COR-L47 (cell line): Measurements from ENCODE around the gene WBP2.
A peak's percentile ranks its signal among the peaks of the same experiment; 100 is the strongest.

Source experiments
- DNase-seq: peaks from one replicate; lab custom pipeline; 2025; lab: John Stamatoyannopoulos, UW

The WBP2 gene

GRCh38 chr17:75855310-75856061, at the start of gene WBP2:
Gene WBP2 (minus strand): TSS chr17:75855335. CDS start chr17:75855297, 38 bp downstream.
- peak; percentile 99 for DNase-seq

GRCh38 chr17:75902406-75902805, 47.3 kb upstream of the WBP2 start:
- DNase-seq: no peak

- no peak for DNase-seq
Observed at GRCh38 chr17:75901727-75902126, 46.6 kb upstream of the WBP2 start.

GRCh38 chr17:75900691-75901533, 45.8 kb upstream of the WBP2 start:
- DNase-seq: no peak

GRCh38 chr17:75899767-75900468, 44.8 kb upstream of the WBP2 start:
- no peak for DNase-seq

GRCh38 chr17:75899353-75899752, 44.2 kb upstream of the WBP2 start:
- DNase-seq: no peak

GRCh38 chr17:75898791-75899190, 43.7 kb upstream of the WBP2 start:
- DNase-seq: no peak

- DNase-seq: no peak
Observed at GRCh38 chr17:75898065-75898464, 42.9 kb upstream of the WBP2 start.

GRCh38 chr17:75897160-75898019, 42.3 kb upstream of the WBP2 start:
- no peak for DNase-seq

GRCh38 chr17:75896415-75897159, 41.5 kb upstream of the WBP2 start, which contains the start of gene TRIM65:
Gene TRIM65 (minus strand): TSS chr17:75896951. CDS start chr17:75896937, 14 bp downstream.
- peak; percentile 60 for DNase-seq

- DNase-seq: peak; percentile 11
Observed at GRCh38 chr17:75895370-75896155, 40.4 kb upstream of the WBP2 start.

GRCh38 chr17:75894049-75894733, 39.1 kb upstream of the WBP2 start:
- no peak for DNase-seq

GRCh38 chr17:75893305-75894048, 38.3 kb upstream of the WBP2 start:
- no peak for DNase-seq

GRCh38 chr17:75892556-75893224, 37.6 kb upstream of the WBP2 start:
- no peak for DNase-seq

GRCh38 chr17:75891605-75892555, 36.7 kb upstream of the WBP2 start:
- DNase-seq: no peak

- no peak for DNase-seq
Observed at GRCh38 chr17:75891022-75891604, 36.0 kb upstream of the WBP2 start.
